Ammon's horn (tissue), 1 donor: ENCODE results near the gene LIN7C.

Experiments
- DNase-seq: peaks from one replicate; pipeline ENCODE4 v3.0.0-alpha.2; 2016; ENCODE audit warnings: low spot score

The LIN7C gene

DNA sequence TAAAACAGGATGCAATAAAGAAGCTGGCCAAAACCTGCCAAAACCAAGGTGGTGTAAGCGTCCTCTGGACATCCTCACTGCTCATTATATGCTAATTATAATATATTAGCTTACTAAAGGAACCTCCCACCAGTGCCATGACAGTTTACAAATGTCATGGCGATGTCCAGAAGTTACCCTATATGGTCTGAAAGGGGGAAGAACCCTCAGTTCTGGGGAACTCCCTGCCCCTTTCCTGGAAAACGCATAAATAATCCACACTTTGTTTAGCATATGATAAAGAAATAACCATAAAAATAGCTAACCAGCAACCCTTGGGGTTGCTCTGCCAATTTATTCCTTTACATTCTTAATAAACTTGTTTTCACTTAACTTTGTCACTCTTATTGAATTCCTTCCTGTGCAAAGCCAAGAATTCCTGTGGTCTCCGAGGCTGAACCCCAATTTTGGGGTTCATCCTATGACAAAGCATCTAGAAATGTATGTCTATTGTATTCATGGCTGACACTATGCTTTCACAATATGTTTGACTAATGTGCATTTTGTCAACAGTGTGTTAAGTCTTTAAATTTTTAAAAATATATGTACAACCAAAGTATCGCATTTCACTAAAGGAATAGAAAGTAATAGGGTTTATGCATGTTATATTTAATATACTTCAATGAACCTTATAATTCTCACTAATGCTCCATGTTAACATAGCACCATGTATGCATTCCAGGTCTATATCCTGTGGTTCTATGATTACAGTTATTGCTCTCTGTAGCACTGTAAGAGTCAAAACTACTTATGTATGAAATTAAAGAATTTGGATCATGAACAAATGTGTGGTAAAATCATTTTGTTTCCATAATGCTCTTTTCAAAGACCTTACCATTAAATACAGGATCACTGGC, 59.0 kb downstream of the LIN7C start:
- no peak for DNase-seq

DNA sequence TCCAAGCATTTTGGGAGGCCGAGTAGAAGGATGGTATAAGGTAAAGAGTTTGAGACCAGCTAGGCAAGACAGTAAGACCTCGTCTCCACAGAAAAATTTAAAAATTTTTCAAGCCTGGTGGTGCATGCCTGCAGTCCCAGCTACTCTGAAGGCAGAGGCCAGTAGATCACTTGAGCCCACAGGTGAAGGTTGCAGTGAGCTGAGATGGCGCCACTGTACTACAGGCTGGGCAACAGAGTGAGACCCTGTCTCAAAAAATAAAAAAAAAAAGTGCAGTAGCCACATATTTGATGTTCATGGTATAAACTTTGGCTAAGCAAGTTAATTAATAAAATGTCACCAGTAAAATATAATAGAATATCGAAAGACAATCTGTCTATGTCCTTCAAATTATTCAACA, 60.9 kb downstream of the LIN7C start:
- DNase-seq: no peak

DNA sequence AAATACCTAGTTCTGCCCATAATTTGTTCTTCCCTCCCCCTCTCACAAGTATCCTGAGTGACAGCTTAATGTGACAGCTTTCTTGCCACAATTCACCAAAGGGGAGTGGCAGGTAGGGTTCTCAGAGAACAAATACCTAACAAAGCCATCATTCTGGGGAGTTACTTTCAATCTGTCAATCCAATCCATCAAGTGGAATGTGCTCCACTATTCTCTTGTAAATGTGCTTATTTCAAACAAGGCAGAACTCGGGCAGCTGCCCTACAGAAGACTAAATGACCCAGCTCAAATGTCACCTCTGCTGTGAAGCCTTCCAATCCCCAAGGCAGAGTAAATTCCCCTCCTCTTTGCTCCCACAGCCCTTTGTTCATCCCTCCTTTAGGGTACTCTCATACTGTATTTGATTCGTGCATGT, 61.8 kb downstream of the LIN7C start:
- no peak for DNase-seq
